ENCODE results near the gene LRRC4.

Gene LRRC4

DNA sequence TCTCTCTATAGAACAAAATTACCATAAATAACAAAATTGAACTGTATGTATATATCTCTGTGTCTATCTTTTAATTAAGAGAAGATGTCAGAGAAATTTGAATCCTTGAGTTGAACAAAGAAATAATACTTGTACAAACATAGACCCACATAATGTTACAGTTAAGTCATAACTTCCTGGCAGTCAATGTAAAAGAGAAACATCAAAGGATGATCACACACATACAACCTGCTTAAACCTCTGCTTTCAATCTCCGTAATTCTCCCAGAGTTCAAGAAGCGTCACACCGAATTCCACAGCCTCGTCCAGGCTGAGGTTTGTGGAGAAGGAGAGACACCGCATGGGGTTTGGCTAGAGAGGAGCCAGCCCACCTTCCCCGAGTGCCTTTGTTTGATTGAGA is 40.1 kb upstream of the LRRC4 start:
- DNase-seq (ENCODE audit: low read depth in 1 of 2, low spot score in 1 of 2), result no peak
- TF ChIP-seq, protein P1, sequence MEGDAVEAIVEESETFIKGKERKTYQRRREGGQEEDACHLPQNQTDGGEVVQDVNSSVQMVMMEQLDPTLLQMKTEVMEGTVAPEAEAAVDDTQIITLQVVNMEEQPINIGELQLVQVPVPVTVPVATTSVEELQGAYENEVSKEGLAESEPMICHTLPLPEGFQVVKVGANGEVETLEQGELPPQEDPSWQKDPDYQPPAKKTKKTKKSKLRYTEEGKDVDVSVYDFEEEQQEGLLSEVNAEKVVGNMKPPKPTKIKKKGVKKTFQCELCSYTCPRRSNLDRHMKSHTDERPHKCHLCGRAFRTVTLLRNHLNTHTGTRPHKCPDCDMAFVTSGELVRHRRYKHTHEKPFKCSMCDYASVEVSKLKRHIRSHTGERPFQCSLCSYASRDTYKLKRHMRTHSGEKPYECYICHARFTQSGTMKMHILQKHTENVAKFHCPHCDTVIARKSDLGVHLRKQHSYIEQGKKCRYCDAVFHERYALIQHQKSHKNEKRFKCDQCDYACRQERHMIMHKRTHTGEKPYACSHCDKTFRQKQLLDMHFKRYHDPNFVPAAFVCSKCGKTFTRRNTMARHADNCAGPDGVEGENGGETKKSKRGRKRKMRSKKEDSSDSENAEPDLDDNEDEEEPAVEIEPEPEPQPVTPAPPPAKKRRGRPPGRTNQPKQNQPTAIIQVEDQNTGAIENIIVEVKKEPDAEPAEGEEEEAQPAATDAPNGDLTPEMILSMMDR (IDR thresholded peaks at IDR 0.05; ENCODE audit: insufficient read depth, low read length), result no peak
- no peak for TF ChIP-seq GABPA (IDR thresholded peaks at IDR 0.05; ENCODE audit: low read depth)
- TF ChIP-seq SPI1 (IDR thresholded peaks at IDR 0.05; ENCODE audit: borderline replicate concordance, low read depth), result no peak
- TF ChIP-seq, protein P2, sequence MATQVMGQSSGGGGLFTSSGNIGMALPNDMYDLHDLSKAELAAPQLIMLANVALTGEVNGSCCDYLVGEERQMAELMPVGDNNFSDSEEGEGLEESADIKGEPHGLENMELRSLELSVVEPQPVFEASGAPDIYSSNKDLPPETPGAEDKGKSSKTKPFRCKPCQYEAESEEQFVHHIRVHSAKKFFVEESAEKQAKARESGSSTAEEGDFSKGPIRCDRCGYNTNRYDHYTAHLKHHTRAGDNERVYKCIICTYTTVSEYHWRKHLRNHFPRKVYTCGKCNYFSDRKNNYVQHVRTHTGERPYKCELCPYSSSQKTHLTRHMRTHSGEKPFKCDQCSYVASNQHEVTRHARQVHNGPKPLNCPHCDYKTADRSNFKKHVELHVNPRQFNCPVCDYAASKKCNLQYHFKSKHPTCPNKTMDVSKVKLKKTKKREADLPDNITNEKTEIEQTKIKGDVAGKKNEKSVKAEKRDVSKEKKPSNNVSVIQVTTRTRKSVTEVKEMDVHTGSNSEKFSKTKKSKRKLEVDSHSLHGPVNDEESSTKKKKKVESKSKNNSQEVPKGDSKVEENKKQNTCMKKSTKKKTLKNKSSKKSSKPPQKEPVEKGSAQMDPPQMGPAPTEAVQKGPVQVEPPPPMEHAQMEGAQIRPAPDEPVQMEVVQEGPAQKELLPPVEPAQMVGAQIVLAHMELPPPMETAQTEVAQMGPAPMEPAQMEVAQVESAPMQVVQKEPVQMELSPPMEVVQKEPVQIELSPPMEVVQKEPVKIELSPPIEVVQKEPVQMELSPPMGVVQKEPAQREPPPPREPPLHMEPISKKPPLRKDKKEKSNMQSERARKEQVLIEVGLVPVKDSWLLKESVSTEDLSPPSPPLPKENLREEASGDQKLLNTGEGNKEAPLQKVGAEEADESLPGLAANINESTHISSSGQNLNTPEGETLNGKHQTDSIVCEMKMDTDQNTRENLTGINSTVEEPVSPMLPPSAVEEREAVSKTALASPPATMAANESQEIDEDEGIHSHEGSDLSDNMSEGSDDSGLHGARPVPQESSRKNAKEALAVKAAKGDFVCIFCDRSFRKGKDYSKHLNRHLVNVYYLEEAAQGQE (IDR thresholded peaks at IDR 0.05; ENCODE audit: insufficient replicate concordance, low read depth), result no peak
- no peak for TF ChIP-seq POLR2AphosphoS5 (IDR thresholded peaks at IDR 0.05; ENCODE audit: low read depth)
- Histone ChIP-seq H3K4me3 (replicated peaks; ENCODE audit: insufficient read depth, low read length) (no peak overlapping the region), H3K27ac (replicated peaks) (no peak overlapping the region), H3K27me3 (ENCODE audit: insufficient read depth, poor library complexity, severe bottlenecking) (no peaks in the 10 kb centered on the region)

DNA sequence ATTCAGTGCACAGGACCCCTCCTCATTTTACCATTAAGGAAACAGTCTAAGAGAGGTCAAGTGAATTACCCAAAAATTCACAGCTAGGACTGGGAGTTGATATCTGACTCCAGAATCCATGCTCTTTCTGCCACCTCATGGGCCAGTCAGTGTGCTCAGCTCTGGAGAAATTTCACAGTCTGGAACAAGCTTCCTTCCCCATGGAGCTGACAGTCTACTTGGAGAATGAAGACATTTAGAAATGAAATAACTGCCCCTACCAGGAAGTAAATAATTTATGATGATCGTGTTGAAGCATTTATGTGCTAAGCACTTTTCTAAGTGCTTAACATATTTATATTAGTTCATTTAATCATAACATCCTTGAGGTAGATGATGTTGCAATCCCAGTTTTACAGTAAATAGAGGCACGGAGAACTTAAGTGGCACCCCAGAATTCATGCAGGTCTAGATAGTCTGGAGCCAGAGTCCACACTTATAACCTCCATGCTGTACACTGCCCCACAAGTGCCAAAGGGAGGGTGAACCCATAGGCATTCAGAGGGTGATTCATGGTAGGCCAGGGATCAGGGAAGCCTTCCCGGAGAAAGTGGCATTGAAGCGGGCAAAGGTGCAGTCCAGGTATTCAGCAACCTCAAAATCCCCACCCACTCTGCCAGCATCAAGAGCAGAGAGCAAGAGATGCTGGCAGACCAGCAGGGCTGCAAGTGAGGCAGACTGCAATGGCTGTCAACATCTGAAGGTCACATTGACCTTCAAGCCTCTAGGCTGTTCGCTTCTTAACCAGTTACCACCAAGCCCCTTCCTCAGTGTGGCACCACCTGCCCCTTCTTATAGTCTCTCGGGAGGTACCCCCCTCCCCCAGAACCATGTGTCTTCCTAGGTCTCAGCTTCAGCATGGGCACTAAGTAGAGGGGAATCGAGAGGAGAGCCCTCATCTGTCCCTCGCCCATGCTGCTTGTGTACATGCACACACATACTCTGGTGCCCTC is 38.4 kb upstream of the LRRC4 start:
- DNase-seq (ENCODE audit: low read depth in 1 of 2, low spot score in 1 of 2), result no peak
- Histone ChIP-seq H3K4me3 (replicated peaks; ENCODE audit: insufficient read depth, low read length) (no peak overlapping the region), H3K27ac (replicated peaks) (no peak overlapping the region), H3K27me3 (ENCODE audit: insufficient read depth, poor library complexity, severe bottlenecking) (no peaks in the 10 kb centered on the region)
- TF ChIP-seq SPI1 (IDR thresholded peaks at IDR 0.05; ENCODE audit: borderline replicate concordance, low read depth), result no peak
- TF ChIP-seq, protein P1 (IDR thresholded peaks at IDR 0.05; ENCODE audit: insufficient read depth, low read length), result no peak

DNA sequence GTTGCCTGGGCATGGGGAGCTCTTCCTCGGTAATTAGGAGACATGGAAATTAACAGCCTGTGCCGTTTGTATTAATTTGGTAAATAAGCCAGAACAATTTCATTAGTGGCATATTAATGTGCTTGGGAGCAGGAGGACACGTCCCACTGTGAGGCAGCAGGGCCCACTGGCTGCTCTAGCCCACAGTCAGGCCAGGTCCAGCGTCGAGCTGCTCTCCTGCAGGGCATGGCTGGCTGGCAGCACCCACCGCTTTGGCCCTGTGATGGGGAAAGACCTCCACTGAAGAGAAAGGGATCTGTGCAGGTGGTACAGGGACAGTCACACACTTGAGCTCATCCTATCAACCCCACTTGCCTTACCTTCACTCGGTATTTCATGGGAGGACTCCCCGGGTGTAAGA is 37.5 kb upstream of the LRRC4 start:
- Histone ChIP-seq H3K27me3 (ENCODE audit: insufficient read depth, poor library complexity, severe bottlenecking) (no peaks in the 10 kb centered on the region), H3K4me3 (replicated peaks; ENCODE audit: insufficient read depth, low read length) (no peak overlapping the region), H3K27ac (replicated peaks) (no peak overlapping the region)
- TF ChIP-seq, protein P2 (IDR thresholded peaks at IDR 0.05; ENCODE audit: insufficient replicate concordance, low read depth), result no peak
- TF ChIP-seq GABPA (IDR thresholded peaks at IDR 0.05; ENCODE audit: low read depth), result no peak
- TF ChIP-seq, protein P1 (IDR thresholded peaks at IDR 0.05; ENCODE audit: insufficient read depth, low read length), result no peak
- no peak for TF ChIP-seq POLR2AphosphoS5 (IDR thresholded peaks at IDR 0.05; ENCODE audit: low read depth)
- no peak for TF ChIP-seq SPI1 (IDR thresholded peaks at IDR 0.05; ENCODE audit: borderline replicate concordance, low read depth)
- DNase-seq (ENCODE audit: low read depth in 1 of 2, low spot score in 1 of 2), result no peak
